ENCODE results near the gene BACH2. TPM values are rescaled to one million over a fixed set of nuclear protein-coding genes. Genes with fewer than 3 reads are reported as not detected.

Gene BACH2
- total RNA-seq, 1 donor from 2014 or later, result 5.0 TPM

- Histone ChIP-seq H3K27me3 (ENCODE audit: control insufficient read depth, insufficient read depth, low read length) (no peaks in the 10 kb centered on the region), H3K4me3 (ENCODE audit: low read depth, low read length) (no peak overlapping the region), H3K36me3 (ENCODE audit: control insufficient read depth, insufficient read depth, low read length) (no peaks in the 10 kb centered on the region)
- no peak for TF ChIP-seq CTCF (IDR thresholded peaks at IDR 0.05; ENCODE audit: insufficient read depth, low read length, poor library complexity, severe bottlenecking)
- DNase-seq (ENCODE audit: low read depth), result no peak
These were observed 370.8 kb downstream of the BACH2 start for GRCh38 chr6:89925826-89926225.

- TF ChIP-seq CTCF (IDR thresholded peaks at IDR 0.05; ENCODE audit: insufficient read depth, low read length, poor library complexity, severe bottlenecking), result no peak
- Histone ChIP-seq H3K27me3 (ENCODE audit: control insufficient read depth, insufficient read depth, low read length) (no peaks in the 10 kb centered on the region), H3K36me3 (ENCODE audit: control insufficient read depth, insufficient read depth, low read length) (no peaks in the 10 kb centered on the region), H3K4me3 (ENCODE audit: low read depth, low read length) (no peak overlapping the region)
- no peak for DNase-seq (ENCODE audit: low read depth)
These were observed 372.4 kb downstream of the BACH2 start for GRCh38 chr6:89924231-89924630.

GRCh38 chr6:89921691-89922090, 375.0 kb downstream of the BACH2 start:
- DNase-seq (ENCODE audit: low read depth), result no peak
- no peak for TF ChIP-seq CTCF (IDR thresholded peaks at IDR 0.05; ENCODE audit: insufficient read depth, low read length, poor library complexity, severe bottlenecking)

GRCh38 chr6:89921197-89921596, 375.4 kb downstream of the BACH2 start:
- H3K36me3 ChIP-seq (ENCODE audit: control insufficient read depth, insufficient read depth, low read length), result no peaks in the 10 kb centered on the region
- no peak for TF ChIP-seq CTCF (IDR thresholded peaks at IDR 0.05; ENCODE audit: insufficient read depth, low read length, poor library complexity, severe bottlenecking)
- no peak for DNase-seq (ENCODE audit: low read depth)
- no peaks in the 10 kb centered on the region for H3K27me3 ChIP-seq (ENCODE audit: control insufficient read depth, insufficient read depth, low read length)
- no peak overlapping the region for H3K4me3 ChIP-seq (ENCODE audit: low read depth, low read length)

More at GRCh38 chr6:89921691-89922090, 375.0 kb downstream of the BACH2 start:
- Histone ChIP-seq H3K4me3 (ENCODE audit: low read depth, low read length) (no peak overlapping the region), H3K27me3 (ENCODE audit: control insufficient read depth, insufficient read depth, low read length) (no peaks in the 10 kb centered on the region), H3K36me3 (ENCODE audit: control insufficient read depth, insufficient read depth, low read length) (no peaks in the 10 kb centered on the region)

- Histone ChIP-seq H3K4me3 (ENCODE audit: low read depth, low read length) (no peak overlapping the region), H3K36me3 (ENCODE audit: control insufficient read depth, insufficient read depth, low read length) (no peaks in the 10 kb centered on the region), H3K27me3 (ENCODE audit: control insufficient read depth, insufficient read depth, low read length) (no peaks in the 10 kb centered on the region)
- no peak for DNase-seq (ENCODE audit: low read depth)
- no peak for TF ChIP-seq CTCF (IDR thresholded peaks at IDR 0.05; ENCODE audit: insufficient read depth, low read length, poor library complexity, severe bottlenecking)
These were observed 378.8 kb downstream of the BACH2 start for GRCh38 chr6:89917801-89918366.

- no peak for TF ChIP-seq CTCF (IDR thresholded peaks at IDR 0.05; ENCODE audit: insufficient read depth, low read length, poor library complexity, severe bottlenecking)
- H3K4me3 ChIP-seq (ENCODE audit: low read depth, low read length), result no peak overlapping the region
- no peaks in the 10 kb centered on the region for H3K27me3 ChIP-seq (ENCODE audit: control insufficient read depth, insufficient read depth, low read length)
- H3K36me3 ChIP-seq (ENCODE audit: control insufficient read depth, insufficient read depth, low read length), result no peaks in the 10 kb centered on the region
- DNase-seq (ENCODE audit: low read depth), result no peak
These were observed 379.4 kb downstream of the BACH2 start for GRCh38 chr6:89917216-89917615.

Data from kidney epithelial cell (primary cell).